ENCODE data around the gene LRTM1. TPM values are rescaled to one million over a fixed set of nuclear protein-coding genes. Genes with fewer than 3 reads are reported as not detected.

Gene LRTM1
- polyA plus RNA-seq, 1 donor = 0.25 TPM

DNA sequence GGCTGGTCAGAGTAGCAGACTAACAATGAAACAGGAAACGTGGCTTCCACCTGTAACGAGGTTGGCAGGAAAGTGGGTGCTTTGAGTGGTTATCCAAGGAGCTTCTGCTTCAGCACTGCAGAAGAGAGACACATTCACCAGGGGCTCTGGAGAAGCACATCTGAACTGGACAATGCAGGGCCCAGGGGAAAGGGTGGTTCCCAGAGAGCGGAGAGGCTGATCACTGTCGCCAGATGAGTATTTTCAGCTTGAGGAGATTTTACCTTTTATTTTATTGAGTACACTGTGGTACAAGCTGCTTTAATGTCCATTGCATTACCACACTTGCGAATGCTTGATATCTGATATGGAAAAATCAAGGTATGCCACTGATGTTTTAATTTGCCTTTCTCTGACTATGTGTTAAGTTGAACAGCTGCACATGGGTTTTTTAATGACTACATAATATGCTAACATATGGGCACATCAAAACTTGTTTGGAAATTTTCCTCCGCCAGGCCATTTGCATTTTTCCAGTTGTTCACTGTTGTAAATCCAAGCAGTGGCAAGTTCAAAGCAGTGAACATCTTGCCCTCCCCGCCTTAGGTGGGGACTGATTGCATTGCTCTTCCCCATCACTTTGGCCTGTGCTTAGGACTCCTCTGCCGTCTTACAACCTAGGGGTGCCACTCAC, 52.1 kb downstream of the LRTM1 start:
- Histone ChIP-seq H3K36me3 (ENCODE audit: control insufficient read depth, insufficient read depth, low read length) (no peaks in the 10 kb centered on the region), H3K27ac (ENCODE audit: low read length) (no peak overlapping the region), H3K9me3 (ENCODE audit: control insufficient read depth, low read depth, low read length) (no peaks in the 10 kb centered on the region), H3K4me3 (ENCODE audit: low read length) (no peak overlapping the region), H3K27me3 (ENCODE audit: control insufficient read depth, insufficient read depth, low read length) (peaks cover 7% of the 10 kb centered on the region), H3K4me1 (ENCODE audit: control insufficient read depth, insufficient read depth, low read length) (no peaks in the 10 kb centered on the region)
- no peak for DNase-seq
- 100% methylated on average over 1 of the region's 8 CpGs for WGBS (ENCODE audit: insufficient coverage, low lambda C conversion rate)

DNA sequence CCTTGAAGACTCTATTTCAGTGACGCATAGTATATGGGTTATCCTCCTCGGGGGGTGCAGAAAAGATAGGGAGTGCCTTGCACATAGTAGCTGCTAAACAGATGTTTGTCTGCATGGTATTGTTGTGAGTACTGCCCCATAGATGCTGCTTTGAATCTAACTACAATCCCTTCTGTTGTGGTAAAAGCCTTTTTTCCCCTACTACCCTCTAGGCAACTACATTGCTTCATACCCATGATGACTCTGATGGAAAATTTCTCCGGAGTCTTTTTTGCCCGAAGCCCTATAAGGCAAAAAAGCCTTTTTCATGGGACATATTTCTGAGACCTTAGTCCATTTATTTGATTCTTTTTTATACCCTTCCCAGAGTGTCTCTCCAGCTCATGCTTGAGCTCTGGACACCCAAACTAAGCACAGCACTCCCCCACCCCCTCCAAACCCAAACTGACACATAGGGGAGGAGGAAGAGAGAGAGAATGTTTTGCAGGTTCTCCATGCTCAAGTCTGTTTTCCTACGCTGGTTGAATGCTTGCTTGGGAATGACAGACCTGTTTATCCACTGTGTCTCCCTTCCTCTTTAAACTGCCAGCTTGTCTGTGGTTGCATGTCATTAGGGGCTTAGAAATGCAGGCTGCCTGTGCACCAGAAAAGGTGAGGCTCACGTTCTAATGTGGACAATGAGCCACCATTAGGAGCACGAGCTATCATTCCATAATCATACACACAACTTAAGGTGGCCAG, 52.9 kb downstream of the LRTM1 start:
- peaks cover 7% of the 10 kb centered on the region for H3K27me3 ChIP-seq (ENCODE audit: control insufficient read depth, insufficient read depth, low read length)
- no peaks in the 10 kb centered on the region for H3K36me3 ChIP-seq (ENCODE audit: control insufficient read depth, insufficient read depth, low read length)
- 50% methylated on average over 2 of the region's 7 CpGs for WGBS (ENCODE audit: insufficient coverage, low lambda C conversion rate)
- no peak for DNase-seq
- H3K4me1 ChIP-seq (ENCODE audit: control insufficient read depth, insufficient read depth, low read length) = no peaks in the 10 kb centered on the region
- H3K9me3 ChIP-seq (ENCODE audit: control insufficient read depth, low read depth, low read length) = no peaks in the 10 kb centered on the region
- H3K27ac ChIP-seq (ENCODE audit: low read length) = no peak overlapping the region
- H3K4me3 ChIP-seq (ENCODE audit: low read length) = no peak overlapping the region

DNA sequence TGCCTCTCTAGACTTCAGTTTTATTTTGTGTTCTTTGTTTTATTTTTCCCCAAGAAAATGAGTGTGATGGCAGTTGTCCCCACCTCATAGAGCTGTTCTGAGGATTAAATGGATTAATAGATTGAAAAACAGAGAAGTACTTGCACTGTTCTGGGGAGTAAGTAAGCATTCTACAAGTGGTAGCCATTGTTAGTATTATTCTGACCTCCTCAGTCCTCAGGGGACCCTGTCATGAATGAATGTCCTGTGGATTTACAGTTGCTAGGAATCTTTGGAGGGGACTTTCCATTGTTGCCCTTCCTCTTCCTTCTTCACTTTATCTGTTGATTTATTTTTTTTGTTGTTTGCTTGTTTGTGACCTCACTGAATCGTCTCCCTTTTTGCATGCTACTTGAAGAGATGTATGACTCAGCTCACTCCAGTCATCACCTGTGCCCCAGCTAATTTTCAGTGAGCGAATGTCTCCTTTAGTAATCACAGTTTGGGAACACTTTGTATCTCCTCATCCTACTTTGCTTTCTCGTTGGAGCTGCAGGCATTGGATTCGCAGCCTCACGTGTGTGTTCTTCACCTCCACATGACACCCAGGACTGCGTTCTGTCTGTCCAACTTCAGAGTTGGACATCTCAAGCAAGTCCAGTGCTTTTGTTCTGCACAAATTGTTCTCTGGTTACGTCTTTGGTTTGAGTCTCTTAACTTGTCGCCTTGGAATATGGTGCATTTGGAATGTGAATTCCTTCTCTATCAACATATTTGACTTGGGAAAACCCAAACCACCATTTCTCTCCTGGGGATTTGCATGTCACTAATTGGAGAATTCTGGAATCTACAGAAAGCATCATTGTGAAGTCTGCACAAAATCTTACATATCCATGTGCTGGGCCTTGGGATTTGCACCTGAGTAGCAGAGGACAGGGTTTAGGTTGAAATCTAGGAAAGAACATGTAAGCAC, 54.5 kb downstream of the LRTM1 start:
- Histone ChIP-seq H3K27me3 (ENCODE audit: control insufficient read depth, insufficient read depth, low read length) (peaks cover 7% of the 10 kb centered on the region), H3K4me3 (ENCODE audit: low read length) (no peak overlapping the region), H3K4me1 (ENCODE audit: control insufficient read depth, insufficient read depth, low read length) (no peaks in the 10 kb centered on the region), H3K9me3 (ENCODE audit: control insufficient read depth, low read depth, low read length) (no peaks in the 10 kb centered on the region), H3K36me3 (ENCODE audit: control insufficient read depth, insufficient read depth, low read length) (no peaks in the 10 kb centered on the region), H3K27ac (ENCODE audit: low read length) (no peak overlapping the region)
- DNase-seq = no peak
- 100% methylated on average over 1 of the region's 8 CpGs for WGBS (ENCODE audit: insufficient coverage, low lambda C conversion rate)

DNA sequence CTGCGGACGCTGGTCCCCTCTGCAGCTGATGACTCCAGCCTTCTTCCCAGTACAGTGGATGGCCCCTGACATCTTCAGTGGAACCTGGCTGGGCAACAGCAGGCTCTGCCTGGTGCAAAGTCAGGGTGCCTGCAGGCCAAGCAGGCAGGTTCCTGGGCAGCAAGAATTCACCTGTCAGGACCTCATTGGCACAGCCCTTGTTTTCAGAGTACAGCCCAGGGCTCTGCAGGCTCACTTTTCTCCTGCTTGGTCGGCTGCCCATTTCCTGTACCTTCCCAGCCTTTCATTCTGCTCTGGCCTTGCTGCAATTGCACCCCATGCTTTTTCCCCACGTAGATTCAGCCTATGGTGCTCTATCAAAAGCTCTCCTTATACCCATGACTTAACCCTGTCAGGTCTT, 56.0 kb downstream of the LRTM1 start:
- H3K27me3 ChIP-seq (ENCODE audit: control insufficient read depth, insufficient read depth, low read length) = peaks cover 5% of the 10 kb centered on the region
- H3K9me3 ChIP-seq (ENCODE audit: control insufficient read depth, low read depth, low read length) = no peaks in the 10 kb centered on the region
- no peak overlapping the region for H3K27ac ChIP-seq (ENCODE audit: low read length)
- H3K4me1 ChIP-seq (ENCODE audit: control insufficient read depth, insufficient read depth, low read length) = no peaks in the 10 kb centered on the region
- H3K4me3 ChIP-seq (ENCODE audit: low read length) = no peak overlapping the region
- no CpG with 5 or more reads among the region's 4 CpGs for WGBS (ENCODE audit: insufficient coverage, low lambda C conversion rate)
- H3K36me3 ChIP-seq (ENCODE audit: control insufficient read depth, insufficient read depth, low read length) = no peaks in the 10 kb centered on the region
- no peak for DNase-seq

DNA sequence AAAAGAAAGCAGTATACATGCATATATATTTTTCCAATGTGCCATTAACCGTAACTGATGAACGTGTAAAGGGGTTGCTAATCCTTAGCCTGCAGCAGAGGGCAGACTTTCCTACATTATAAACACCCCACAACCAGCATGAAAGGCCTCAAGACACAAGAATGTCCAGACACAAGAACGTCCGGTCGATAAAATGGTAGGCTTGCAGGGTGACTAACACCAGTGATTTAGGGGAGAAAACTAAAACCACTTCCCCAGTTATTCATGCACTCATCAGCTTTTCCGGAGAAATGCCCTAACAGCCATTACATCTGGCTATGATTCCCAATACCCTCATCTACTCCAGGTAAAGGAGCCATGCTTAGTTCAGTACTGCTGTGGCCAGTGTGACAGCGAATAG, 57.4 kb downstream of the LRTM1 start:
- no peak overlapping the region for H3K27ac ChIP-seq (ENCODE audit: low read length)
- no peak overlapping the region for H3K4me3 ChIP-seq (ENCODE audit: low read length)
- peaks cover 2% of the 10 kb centered on the region for H3K27me3 ChIP-seq (ENCODE audit: control insufficient read depth, insufficient read depth, low read length)
- H3K4me1 ChIP-seq (ENCODE audit: control insufficient read depth, insufficient read depth, low read length) = no peaks in the 10 kb centered on the region
- DNase-seq = peak; percentile 14 to 17
- H3K9me3 ChIP-seq (ENCODE audit: control insufficient read depth, low read depth, low read length) = no peaks in the 10 kb centered on the region
- H3K36me3 ChIP-seq (ENCODE audit: control insufficient read depth, insufficient read depth, low read length) = no peaks in the 10 kb centered on the region
- WGBS (ENCODE audit: insufficient coverage, low lambda C conversion rate) = no CpG with 5 or more reads among the region's 7 CpGs
